ENCODE measurements around the gene CEP192. TPM values are rescaled to one million over a fixed set of nuclear protein-coding genes. Genes with fewer than 3 reads are reported as not detected.

The CEP192 gene
- polyA plus RNA-seq, 3 donors = 3.0 to 29.6 (median 3.7) TPM

DNA sequence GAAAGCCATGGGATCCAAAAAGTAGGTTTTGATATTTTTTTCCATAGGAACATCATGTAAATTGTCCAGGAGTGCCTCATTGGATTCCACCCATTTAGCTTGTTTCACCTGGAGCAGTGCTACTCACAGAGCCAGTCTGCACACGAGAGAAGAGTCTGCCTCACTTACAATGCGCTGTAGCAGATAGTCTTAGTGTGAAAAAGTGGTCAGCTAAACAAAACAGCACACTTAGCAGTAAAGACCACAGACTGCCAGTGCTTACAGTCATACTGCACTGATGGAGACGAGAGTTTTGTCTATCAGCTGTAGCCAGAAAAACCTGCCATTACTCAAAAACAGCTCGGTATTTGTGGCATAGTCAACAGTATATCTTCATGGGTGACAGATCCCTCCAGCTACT is 113.9 kb downstream of the CEP192 start:
- H3K79me2 ChIP-seq (ENCODE audit: insufficient read depth, low read length) = no peaks in the 10 kb centered on the region
- H3K4me1 Mint-ChIP-seq = no peaks in the 10 kb centered on the region
- H3K36me3 ChIP-seq (replicated peaks in 1 of 2; ENCODE audit: control insufficient read depth in 1 of 2, insufficient read depth in 2 of 2, low read length in 2 of 2) = peaks cover 83 to 100% of the 10 kb centered on the region in 2 donors
- TF ChIP-seq, protein P1, sequence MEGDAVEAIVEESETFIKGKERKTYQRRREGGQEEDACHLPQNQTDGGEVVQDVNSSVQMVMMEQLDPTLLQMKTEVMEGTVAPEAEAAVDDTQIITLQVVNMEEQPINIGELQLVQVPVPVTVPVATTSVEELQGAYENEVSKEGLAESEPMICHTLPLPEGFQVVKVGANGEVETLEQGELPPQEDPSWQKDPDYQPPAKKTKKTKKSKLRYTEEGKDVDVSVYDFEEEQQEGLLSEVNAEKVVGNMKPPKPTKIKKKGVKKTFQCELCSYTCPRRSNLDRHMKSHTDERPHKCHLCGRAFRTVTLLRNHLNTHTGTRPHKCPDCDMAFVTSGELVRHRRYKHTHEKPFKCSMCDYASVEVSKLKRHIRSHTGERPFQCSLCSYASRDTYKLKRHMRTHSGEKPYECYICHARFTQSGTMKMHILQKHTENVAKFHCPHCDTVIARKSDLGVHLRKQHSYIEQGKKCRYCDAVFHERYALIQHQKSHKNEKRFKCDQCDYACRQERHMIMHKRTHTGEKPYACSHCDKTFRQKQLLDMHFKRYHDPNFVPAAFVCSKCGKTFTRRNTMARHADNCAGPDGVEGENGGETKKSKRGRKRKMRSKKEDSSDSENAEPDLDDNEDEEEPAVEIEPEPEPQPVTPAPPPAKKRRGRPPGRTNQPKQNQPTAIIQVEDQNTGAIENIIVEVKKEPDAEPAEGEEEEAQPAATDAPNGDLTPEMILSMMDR (IDR thresholded peaks at IDR 0.05) = no peak
- H3K4me3 ChIP-seq (replicated peaks in 1 of 3; ENCODE audit: low read depth in 2 of 3, low read length in 3 of 3) = no peak overlapping the region
- H3K27ac Mint-ChIP-seq = no peak overlapping the region
- H3K4me3 Mint-ChIP-seq = no peak overlapping the region
- no peak overlapping the region for H3K4me2 ChIP-seq (replicated peaks; ENCODE audit: extremely low read depth, low read length, poor library complexity, severe bottlenecking)
- peaks cover 92 to 99% of the 10 kb centered on the region in 2 donors for H3K36me3 Mint-ChIP-seq
- no peak overlapping the region for H3K9ac ChIP-seq (ENCODE audit: insufficient read depth, low read length, poor library complexity, severe bottlenecking)
- H3K9me3 Mint-ChIP-seq = peaks cover 0 to 7% (median 2%) of the 10 kb centered on the region in 7 donors
- no peaks in the 10 kb centered on the region for H3K9me3 ChIP-seq (replicated peaks in 1 of 2; ENCODE audit: control insufficient read depth in 1 of 2, insufficient read depth in 1 of 2, low read length in 2 of 2)
- DNase-seq = no peak
- H3K27me3 ChIP-seq (ENCODE audit: control insufficient read depth in 2 of 2, insufficient read depth in 2 of 2, low read length in 2 of 2) = no peaks in the 10 kb centered on the region
- H3K27ac ChIP-seq (ENCODE audit: low read depth in 1 of 2, low read length in 2 of 2) = no peak overlapping the region
- no peaks in the 10 kb centered on the region for H3K27me3 Mint-ChIP-seq (ENCODE audit: low read depth in 3 of 3)
- H4K20me1 ChIP-seq (ENCODE audit: insufficient read depth, low read length) = no peaks in the 10 kb centered on the region
- WGBS (ENCODE audit: insufficient coverage) = 93% methylated on average over 3 of the region's 4 CpGs
- intact Hi-C loops (cut with micrococcal nuclease) = no loop called here
- H3K4me1 ChIP-seq (ENCODE audit: control insufficient read depth in 1 of 2, insufficient read depth in 2 of 2, low read length in 2 of 2) = no peaks in the 10 kb centered on the region
- H2AFZ ChIP-seq (ENCODE audit: insufficient read depth, low read depth, low read length, poor library complexity, severe bottlenecking) = no peak overlapping the region

- Histone ChIP-seq H3K4me1 (ENCODE audit: control insufficient read depth in 1 of 2, insufficient read depth in 2 of 2, low read length in 2 of 2) (no peaks in the 10 kb centered on the region), H3K9ac (ENCODE audit: insufficient read depth, low read length, poor library complexity, severe bottlenecking) (no peak overlapping the region), H3K4me3 (replicated peaks in 1 of 3; ENCODE audit: low read depth in 2 of 3, low read length in 3 of 3) (no peak overlapping the region), H2AFZ (ENCODE audit: insufficient read depth, low read depth, low read length, poor library complexity, severe bottlenecking) (no peak overlapping the region), H3K27ac (ENCODE audit: low read depth in 1 of 2, low read length in 2 of 2) (no peak overlapping the region), H3K4me2 (replicated peaks; ENCODE audit: extremely low read depth, low read length, poor library complexity, severe bottlenecking) (no peak overlapping the region), H3K9me3 (replicated peaks in 1 of 2; ENCODE audit: control insufficient read depth in 1 of 2, insufficient read depth in 1 of 2, low read length in 2 of 2) (no peaks in the 10 kb centered on the region), H4K20me1 (ENCODE audit: insufficient read depth, low read length) (no peaks in the 10 kb centered on the region), H3K27me3 (ENCODE audit: control insufficient read depth in 2 of 2, insufficient read depth in 2 of 2, low read length in 2 of 2) (no peaks in the 10 kb centered on the region), H3K79me2 (ENCODE audit: insufficient read depth, low read length) (no peaks in the 10 kb centered on the region), H3K36me3 (replicated peaks in 1 of 2; ENCODE audit: control insufficient read depth in 1 of 2, insufficient read depth in 2 of 2, low read length in 2 of 2) (peaks cover 65 to 95% of the 10 kb centered on the region in 2 donors)
- Mint-ChIP-seq H3K9me3 (peaks cover 0 to 7% (median 2%) of the 10 kb centered on the region in 7 donors), H3K4me3 (no peak overlapping the region), H3K4me1 (no peaks in the 10 kb centered on the region), H3K36me3 (peaks cover 72 to 93% of the 10 kb centered on the region in 2 donors), H3K27me3 (ENCODE audit: low read depth in 3 of 3) (no peaks in the 10 kb centered on the region), H3K27ac (no peak overlapping the region)
- TF ChIP-seq, protein P1 (IDR thresholded peaks at IDR 0.05) = no peak
- no CpG with 5 or more reads among the region's 2 CpGs for WGBS (ENCODE audit: insufficient coverage)
- DNase-seq = no peak
- intact Hi-C loops (cut with micrococcal nuclease) = no loop called here
Observed at GRCh38 chr18:13107074-13107473, 115.9 kb downstream of the CEP192 start.
